Measurements from ENCODE around the gene HYAL2.
A peak's percentile ranks its signal among the peaks of the same experiment; 100 is the strongest.

Gene HYAL2

DNA sequence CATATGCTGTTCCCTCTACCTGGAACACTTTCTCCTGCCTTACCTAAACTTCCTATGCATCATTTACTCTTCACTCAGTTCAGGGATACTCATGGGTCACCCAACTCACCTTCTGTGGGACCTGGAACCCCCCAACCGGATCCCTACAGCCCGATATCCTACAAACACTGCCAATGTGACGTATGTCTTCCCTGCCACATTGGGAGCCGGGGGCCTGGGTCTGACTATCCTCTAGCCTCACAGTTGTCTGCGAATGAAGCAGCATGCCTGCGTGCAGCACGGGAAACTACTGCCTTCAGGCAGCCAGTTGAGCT lies 27.6 kb upstream of the HYAL2 start:
- no peak for DNase-seq

DNA sequence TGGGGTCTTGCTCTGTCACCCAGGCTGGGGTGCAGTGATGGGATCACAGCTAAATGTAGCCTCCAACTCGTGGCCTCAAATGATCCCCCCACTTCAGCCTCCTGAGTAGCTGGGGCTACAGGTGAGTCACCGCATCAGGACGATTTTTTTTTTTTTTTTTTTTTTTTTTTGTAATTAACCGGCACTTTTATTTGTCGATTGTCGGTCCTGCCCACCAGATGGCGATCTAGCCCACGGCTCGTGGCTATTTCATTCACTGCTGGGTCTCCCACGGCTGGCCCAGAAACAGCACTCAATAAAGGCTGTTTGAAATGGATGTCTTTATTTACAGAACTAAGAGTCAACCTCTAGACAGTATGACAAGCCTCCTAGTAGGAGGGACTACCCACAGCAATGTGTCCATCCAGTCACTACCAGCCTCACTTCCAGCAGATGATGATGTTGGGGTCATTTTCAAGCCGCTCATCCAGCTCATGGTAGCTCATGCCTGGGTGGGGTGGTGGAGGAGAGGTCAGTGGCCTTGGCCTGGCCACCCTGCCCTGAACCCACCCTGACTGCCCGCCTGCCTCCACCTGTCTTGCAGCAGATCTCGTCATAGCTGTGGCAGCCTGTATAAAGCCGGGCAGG lies 24.8 kb upstream of the HYAL2 start:
- peak; percentile 63 for DNase-seq

DNA sequence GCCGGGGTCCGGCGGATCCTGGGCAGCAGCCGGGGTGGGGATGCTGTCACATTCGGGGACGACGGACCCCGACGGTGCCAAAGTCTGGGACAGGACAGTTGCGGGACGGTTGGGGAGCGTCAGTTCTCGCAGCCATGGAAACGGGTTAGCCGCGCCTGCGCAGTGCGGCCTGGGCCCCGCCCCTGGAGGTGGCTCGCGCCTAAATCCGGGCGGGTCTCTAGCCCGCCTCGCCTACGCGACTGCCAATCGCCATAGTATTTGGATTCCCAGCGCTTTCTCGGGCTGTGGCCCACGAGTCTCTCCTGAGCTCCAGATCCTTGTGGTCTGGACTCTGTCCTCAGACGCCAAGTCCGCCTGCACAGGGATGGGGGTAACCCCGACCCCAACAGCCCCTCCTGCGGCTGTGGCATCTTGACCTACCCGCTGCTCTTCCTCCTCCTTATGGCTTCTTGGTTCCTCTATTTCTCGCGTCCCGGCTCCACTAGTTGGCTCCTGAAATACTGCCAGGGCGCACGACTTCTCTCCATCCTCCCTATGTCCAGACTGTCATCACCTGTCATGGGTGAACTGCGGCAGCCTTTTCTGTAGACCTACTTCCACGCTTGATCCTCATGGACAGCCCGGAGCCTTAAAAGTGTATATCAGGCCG lies 23.2 kb upstream of the HYAL2 start, which contains the start of gene ZMYND10:
TSS of gene ZMYND10 (minus strand) at position 147 of the 649 bp plus-strand sequence. CDS start 153 bp downstream, outside the sequence.
- DNase-seq, result peak; percentile 51

DNA sequence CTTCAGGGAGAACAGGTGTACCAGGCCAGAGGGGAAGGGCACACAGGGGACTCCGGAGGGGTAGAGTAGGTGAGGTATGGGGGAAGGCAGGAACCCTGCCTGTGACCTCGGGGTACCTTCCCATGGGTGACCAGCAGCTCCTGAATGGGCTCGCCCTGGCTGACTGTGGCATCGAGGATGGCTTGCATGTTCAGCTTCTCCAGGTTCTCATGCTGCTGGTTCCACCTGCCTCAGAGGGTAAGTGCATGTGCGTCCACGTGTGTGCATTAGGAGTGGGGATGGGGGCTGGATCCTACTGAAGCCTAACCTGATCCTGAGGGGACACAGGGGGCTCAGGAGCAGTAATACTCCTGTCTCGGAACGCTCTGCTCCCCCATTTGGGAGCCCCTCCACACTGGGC lies 22.5 kb upstream of the HYAL2 start:
- DNase-seq, result no peak

DNA sequence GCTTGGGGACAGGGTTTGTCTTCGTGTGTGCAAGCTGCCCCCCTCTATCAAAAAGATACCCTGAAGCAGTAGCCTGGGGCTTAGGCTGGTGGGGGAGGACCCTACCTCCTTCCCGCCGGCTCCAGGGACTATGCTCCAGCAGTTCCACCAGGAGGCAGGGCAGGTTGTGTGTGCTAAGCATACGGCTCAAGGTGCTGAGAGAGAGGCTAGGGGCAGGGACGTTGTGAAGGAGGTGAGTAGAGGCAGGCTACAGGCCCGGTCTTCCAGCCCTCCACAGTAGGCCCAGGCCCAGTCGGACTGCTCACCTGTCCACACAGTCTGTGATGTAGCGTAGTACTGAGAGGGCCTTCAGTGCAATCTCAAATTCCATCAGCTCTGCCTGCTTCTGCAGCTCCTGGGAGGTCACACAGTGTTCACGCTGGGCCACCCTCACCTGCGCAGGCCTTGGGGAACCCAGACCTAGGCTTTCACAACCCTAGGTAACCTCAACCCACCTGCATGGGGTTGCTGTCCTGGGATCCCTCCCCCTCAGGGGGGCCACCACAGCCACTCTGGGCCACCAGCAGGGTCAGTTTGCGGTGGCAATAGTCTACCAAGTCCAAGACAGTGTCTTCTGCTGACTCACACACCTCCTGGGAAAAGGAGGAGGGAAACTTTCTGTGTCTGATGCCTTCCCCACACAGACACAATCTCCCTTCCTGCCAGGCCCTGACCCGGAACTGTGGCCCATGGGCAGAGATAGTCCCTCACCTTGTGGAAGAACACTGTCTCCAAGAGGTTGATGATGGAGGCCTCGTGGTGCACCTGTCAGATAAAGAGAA lies 20.5 kb upstream of the HYAL2 start:
- DNase-seq, result no peak

DNA sequence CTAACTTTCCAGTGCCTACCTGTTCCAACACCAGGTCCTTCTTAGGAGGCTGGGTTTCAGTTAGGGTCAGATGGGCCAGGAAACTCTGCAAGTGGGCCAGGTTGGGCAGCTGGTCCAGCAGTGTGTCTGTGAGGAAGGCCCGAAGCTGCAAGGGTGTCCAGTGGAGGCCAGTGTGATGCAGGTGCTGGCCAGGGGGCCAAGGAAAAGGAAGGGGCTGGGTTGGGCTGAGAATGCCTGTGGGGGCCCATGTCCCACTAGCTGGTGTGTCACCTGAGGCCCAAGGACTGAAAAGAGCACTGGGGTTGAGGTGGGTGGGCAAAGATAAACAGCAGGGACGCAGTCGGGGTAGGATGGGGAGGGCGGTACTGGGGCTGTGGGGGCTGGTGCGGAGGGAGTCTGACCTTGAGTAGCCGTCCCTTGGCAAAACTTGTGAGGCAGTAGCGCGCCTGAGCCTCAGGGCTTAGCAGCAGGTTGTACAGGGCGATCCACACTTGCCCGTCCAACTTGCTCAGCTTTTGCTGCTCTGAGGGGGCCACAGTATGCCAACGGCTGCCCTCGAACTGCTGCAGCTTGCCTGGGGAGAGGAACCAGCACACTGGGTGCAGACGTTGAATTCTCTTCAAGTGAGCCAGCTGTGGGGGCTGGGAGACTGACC lies 19.6 kb upstream of the HYAL2 start:
- DNase-seq, result no peak

DNA sequence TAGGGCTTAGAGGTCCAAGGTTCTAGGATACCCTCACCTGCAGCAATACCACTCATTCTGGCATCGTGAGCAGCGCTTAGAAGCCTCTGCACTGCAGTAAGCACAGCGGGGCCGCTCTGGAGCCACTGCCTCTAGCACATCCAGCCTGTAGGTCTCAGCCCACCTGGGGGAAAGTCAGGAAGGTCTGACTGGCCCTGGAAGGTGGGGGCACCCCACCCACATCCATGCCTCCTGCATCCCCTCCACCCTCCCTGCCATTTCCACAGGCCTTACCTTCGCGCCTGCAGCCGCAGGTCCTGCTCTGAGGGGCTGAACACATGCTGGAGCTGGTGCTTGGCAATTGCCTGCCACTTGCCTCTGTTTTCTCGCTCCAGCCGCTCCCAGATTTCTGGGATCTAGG lies 19.0 kb upstream of the HYAL2 start:
- no peak for DNase-seq

DNA sequence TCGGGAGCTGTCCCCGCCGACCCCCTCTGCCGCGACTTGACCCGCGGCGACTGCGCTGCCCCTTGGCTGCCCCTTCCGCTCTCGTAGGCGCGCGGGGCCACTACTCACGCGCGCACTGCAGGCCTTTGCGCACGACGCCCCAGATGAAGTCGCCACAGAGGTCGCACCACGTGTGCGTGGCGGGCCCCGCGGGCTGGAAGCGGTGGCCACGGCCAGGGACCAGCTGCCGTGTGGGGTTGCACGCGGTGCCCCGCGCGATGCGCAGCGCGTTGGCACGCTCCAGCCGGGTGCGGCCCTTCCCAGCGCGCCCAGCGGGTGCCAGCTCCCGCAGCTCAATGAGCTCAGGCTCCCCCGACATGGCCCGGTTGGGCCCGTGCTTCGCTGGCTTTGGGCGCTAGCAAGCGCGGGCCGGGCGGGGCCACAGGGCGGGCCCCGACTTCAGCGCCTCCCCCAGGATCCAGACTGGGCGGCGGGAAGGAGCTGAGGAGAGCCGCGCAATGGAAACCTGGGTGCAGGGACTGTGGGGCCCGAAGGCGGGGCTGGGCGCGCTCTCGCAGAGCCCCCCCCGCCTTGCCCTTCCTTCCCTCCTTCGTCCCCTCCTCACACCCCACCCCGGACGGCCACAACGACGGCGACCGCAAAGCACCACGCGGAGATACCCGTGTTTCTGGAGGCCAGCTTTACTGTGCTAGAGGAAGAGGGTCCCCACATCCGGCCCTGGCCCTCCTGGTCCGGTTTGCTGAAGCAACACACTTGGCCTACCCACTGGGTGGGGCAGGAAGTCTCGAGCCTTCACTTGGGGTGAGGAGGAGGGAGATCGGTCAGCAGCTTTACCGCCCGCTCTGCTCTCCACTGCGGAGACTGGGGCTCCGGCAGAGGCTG lies 18.1 kb upstream of the HYAL2 start, which contains the start of gene RASSF1:
TSS of gene RASSF1 (minus strand) at position 389 of the 882 bp plus-strand sequence. CDS start at position 358, 31 bp downstream.
- peak; percentile 82 for DNase-seq

DNA sequence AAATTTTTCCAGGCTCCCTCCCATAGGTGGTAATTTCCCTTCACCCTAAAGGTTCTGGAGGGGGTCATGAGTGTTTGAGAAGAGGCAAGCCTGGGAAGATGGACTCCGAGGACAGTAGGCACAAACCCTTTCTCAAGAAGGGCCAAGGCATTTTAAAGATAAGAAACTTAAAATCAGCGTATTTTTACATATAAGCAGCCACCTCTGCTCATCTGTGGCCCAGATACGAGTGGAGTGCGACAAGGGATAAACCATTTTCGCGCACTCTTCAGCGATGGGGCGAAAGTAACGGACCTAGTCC lies 17.6 kb upstream of the HYAL2 start:
- DNase-seq, result no peak

DNA sequence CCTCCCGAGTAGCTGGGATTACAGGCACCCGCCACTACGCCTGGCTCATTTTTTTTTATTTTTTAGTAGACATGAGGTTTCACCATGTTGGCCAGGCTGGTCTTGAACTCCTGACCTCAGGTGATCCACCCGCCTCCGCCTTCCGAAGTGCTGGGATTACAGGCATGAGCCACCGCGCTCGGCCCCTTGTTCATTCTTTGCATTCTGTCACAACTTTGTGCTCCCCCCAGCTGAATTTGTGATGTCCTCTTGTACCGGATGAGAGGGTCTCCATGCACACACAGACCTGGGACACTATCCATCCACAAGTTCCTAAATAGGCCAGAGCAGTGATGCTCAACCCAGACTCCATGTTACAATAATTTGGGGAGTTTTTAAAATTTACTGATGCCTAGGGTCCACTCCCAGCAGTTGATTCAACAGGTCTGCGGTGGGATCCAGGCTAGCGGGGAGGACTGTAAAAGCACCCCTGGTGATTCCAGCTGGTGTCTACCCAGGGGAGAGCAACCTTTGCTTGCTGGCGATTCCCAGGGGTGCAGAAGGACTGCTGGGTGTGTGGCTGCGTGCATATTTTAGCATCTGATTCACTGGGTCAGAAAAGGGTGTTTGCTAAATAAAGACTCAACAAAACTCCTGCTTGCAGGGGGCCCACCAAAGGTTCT lies 17.1 kb upstream of the HYAL2 start:
- peak; percentile 75 for DNase-seq

DNA sequence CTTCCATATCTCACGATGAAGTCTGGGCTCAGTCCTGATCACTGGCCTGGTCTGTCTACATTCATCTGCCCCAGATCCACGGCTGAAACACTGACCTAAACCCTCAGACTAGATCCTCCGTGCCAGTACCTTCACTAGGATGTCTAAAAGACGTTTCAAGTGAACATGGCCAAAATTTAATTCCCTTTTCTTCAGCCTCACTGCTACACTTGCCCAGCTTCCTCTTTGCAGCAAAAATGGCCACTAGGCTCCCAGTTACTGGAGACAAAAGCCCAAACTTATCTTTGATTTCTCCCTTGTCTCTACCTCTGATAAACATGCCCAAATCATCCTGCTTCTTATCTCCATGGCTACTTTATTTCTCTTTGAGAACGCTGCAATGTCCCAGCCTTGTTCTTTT lies 16.4 kb upstream of the HYAL2 start:
- DNase-seq, result no peak

DNA sequence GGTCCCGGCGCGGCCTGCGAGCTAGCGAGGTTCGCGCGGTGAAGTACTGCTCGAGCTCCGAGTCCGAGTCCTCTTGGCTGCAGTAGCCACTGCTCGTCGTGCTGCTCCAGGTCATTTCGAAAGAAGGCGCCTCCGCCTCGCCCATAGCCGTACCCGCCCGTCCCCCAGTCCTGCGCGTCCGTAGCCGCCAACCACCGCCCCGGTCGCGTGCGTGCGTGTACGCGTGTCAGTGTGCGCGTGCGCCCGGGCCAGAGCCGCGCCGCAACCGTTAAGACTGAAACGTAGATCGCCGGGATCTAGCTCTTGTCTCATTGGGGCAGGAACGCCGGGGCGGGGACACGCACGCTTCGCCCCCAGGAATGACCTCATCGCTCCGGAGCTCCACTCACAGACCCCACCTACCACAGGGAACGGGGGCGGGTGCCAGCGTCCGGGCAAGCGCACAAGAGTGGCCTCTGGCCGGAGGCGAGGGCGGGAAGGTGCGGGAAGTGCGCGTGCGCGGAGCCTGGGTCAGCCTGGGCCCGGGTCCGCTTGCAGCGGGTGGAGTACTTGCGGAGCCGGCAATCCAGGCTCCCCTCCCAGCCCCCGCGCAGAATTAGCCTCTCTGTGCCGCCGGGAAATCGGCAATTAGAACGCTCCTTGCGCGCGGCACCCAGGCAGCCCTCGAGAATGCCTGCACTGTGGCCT lies 14.8 kb upstream of the HYAL2 start:
- DNase-seq, result peak; percentile 100

DNA sequence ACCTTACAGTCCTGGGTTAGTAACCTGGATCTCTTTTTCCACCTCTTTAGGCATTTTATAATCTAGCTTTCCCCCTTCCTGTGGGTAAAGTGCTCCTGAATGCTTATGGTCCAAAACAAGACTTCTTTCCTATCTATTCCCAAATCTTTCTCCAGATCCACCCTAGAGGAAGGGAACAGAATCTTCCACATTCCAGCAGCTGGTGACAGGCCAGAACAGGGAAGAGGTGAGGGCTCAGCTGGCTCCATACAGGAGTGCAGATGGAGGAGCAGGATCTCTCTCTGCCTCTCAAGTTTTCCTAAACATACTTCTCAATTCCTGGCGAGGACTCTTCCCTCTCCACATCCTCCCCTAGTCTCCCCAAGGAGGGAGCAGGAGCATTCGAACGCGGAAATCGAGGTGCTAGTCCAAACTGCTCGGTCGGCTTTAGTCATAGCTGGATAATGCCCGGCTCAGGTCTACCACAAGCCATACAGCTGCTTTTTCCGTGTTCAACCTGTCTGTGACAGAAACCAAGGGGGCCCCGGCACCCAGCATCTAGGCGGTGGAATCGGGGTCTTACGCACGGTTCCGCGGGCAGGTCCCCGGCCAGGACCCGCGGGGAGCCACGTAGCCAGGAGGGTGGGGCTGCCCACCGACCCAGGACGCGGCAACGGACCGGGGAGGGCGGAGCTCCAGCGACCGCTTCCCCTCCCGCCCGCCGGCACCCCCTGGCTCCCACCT lies 14.1 kb upstream of the HYAL2 start:
- peak; percentile 39 for DNase-seq

DNA sequence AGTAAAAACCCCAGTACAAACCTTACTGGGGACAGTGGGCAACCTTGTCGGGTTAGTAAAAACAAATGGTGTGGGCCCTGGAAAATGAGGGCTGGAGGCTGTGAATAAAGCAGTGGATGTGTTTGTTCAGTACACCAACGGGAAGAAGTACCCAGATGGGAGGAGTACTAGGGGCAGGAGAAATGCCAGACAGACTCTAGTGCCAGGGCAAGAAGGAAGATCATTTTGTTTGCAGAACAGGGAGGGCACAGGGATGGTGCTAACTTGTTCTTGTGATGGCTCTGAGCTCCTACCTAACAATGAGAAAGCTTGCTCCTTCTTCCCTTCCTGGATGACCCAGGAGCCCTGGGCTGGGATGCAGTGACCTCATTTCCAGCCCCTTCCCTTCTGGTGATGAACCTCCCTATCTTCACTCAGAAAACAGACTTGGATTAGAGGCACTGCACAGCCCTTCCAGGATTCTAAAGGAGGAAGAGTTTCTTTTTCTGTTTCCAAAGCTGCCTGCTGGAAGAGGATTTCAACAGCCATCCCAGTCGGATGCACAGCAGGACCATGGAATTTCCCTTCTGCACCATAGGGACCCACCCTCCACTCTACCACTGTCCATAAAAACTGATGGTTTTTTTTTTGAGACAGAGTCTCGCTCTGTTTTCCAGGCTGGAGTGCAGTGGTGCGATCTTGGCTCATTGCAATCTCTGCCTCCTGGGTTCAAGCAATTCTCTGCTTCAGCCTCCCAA lies 12.0 kb upstream of the HYAL2 start:
- DNase-seq, result no peak

DNA sequence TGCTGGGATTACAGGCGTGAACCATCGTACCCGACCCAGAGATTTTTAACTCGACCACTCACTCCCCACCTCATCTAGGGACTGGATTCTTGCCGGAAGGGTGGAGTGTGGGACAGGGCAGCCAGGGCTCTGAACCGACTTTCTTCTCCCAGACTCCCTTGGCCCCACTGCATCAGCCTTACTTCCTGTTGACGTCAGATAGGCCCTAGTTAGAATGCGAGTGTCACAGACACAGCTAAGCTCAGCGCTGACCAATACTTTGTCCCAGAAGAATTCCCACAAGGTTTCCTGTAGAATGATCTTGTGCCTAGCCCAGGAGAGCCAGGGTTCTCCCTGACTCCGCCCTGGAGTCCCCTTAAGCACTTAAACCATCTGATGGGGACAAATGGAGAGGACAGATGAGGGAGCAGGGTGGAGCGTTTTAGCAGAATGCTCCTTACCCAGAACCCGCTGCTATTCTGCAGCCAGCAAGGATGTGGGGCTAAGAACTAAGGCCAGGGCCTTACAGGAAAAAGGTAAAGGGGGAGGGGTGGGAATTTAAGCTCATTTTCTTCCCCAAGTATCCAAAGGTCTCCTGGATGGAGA lies 11.3 kb upstream of the HYAL2 start:
- DNase-seq, result no peak

DNA sequence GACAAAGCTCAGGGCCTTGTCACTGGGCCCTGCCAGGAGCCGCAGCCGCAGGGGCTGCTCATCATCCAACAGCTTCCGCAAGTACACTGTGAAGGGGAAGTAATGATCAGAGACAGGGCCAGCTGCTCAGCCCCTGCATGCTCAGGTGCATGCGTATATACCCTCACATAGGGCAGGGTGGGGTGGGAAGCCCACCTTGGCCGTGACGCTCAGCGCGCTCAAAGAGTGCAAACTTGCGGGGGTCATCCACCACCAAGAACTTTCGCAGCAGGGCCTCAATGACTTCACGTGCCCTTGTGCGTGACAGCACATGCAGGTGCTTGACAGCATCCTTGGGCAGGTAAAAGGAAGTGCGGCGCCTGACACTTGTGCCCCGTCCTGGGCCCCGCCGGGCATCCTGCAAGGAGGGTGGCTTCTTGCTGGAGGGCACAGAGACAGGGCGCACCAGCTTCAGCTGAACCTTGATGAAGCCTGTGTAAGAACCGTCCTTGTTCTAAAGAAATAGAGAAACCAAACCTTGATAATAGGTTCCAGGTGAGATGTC lies 8.9 kb upstream of the HYAL2 start:
- DNase-seq, result no peak

DNA sequence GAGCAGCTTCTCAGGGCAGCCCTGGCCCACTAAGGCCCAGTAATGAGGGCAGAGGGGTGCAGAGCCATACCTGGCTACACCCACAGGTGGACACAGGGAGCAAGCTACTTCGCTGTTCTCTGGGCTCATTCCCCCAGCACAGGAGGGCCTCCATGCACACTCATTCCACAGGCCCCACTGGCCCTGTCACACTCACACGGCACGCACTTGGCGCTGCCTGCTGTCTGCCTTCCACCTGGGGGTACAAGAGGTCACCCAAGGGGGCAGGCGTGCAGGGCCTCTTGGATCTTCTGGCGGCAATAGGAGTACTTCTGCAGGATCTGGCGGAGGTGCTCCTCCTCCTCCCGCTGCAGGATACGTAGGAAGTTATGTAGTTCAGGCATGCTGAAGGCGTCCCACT lies 7.8 kb upstream of the HYAL2 start:
- DNase-seq, result no peak

DNA sequence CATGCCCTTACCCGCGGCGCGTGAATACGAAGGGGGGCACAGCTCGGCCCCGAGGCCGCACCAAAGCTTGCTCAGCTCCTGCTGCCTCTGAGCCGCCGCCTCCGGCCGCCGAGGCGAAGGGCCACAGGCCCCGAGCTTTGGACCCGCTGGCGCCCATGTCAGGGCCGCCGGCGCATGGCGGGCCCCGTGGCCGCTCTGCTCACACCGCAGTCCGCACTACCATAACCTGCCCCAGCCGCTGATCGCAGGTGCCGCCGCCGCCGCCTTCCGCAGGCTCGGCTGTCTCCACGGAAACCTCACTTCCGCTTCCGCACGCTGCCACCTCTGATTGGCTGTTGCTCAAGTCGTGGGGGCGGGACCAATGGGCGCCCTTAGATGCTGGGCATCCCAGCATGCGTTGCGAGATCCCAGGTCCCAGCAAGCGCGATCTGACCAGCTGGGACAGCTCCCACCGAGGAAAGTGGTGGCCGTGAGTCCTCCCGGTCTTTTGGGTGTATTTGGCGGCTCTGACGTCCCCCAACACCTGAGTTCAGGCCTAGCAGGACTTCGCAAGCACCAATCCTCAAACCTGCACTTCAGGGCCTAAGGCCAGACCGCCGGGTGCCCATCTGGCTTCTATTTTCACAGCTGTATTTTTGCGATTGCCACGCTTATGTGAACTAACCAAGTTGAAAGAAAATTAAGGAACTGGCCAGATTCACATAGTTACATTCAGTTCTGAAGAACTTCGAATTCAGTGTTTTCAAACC lies 5.6 kb upstream of the HYAL2 start, which contains the start of gene TUSC2:
TSS of gene TUSC2 (minus strand) at position 281 of the 749 bp plus-strand sequence. CDS start at position 157, 124 bp downstream.
- DNase-seq, result peak; percentile 94

Measured in HCEC 1CT (cell line).